Fibroblast of lung (primary cell): ENCODE results near the gene CCNA2.

Source experiments
- EZH2 ChIP-seq: IDR thresholded peaks from 2 replicates; pipeline ENCODE4 v1.5.1; 2012; ENCODE audit warnings: low read length, control low read depth, mild to moderate bottlenecking; ENCODE audit errors: missing control alignments
- TF ChIP-seq, protein P1 (sequence below), 2 donors: IDR thresholded peaks in 1 of 2; conservative IDR thresholded peaks in 1 of 2; 1 replicate in 1 of 2; 2 replicates in 1 of 2; pipeline ENCODE4 v1.5.1; 2011 to 2012; ENCODE audit warnings: low read length in 2 of 2, control low read depth in 1 of 2, inconsistent platforms in 1 of 2, low read depth in 1 of 2, mild to moderate bottlenecking in 1 of 2

DNA sequence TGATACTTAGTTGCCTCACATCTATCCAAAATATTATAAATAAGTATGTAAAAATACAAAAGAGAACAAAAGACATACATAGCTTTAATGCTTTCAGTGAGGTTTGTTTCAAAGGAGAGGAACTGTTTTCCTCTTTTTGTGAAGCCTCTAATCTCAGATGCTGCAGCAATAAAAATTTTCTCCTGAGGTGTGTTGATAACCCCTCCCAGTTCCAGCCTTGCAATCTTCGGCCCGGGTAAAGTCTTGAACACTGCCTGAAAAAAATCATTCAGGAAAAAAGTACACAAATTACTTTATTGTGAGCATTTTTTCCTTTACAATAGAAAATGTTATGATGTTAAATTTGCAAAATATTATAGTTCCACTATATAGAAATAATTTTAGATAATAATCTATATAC, 37.7 kb upstream of the CCNA2 start:
- TF ChIP-seq, protein P1, sequence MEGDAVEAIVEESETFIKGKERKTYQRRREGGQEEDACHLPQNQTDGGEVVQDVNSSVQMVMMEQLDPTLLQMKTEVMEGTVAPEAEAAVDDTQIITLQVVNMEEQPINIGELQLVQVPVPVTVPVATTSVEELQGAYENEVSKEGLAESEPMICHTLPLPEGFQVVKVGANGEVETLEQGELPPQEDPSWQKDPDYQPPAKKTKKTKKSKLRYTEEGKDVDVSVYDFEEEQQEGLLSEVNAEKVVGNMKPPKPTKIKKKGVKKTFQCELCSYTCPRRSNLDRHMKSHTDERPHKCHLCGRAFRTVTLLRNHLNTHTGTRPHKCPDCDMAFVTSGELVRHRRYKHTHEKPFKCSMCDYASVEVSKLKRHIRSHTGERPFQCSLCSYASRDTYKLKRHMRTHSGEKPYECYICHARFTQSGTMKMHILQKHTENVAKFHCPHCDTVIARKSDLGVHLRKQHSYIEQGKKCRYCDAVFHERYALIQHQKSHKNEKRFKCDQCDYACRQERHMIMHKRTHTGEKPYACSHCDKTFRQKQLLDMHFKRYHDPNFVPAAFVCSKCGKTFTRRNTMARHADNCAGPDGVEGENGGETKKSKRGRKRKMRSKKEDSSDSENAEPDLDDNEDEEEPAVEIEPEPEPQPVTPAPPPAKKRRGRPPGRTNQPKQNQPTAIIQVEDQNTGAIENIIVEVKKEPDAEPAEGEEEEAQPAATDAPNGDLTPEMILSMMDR (conservative IDR thresholded peaks at IDR 0.05 in 1 of 2, IDR thresholded peaks at IDR 0.05 in 1 of 2; ENCODE audit: low read depth in 1 of 2, low read length in 2 of 2): no peak
- TF ChIP-seq EZH2: no peak
